ENCODE results near the gene FRY. TPM values are rescaled to one million over a fixed set of nuclear protein-coding genes. Genes with fewer than 3 reads are reported as not detected.

Gene FRY
- total and polyA plus RNA-seq, 8 donors, result 5.6 to 27.9 (median 21.1) TPM

DNA sequence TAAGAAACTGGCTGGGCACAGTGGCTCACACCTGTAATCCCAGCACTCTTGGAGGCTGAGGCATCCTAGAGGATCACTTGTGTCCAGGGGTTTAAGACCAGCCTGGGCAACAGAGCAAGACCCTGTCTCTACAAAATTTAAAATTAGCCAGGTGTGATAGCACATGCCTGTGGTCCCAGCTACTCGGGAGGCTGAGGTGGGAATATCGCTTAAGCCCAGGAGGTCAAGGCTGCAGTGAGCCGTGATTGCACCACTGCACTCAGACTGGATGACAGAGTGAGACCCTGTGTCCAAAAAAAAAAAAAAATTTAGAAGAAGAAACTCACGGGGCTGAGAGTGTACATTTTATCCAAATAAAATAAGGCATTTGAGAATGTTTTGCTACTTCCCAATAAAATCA lies 224.7 kb downstream of the FRY start:
- Histone ChIP-seq H3K27ac (peak overlapping the region in 2 of 4 donors; percentile 72 to 80), H3K4me1 (peaks cover 0 to 33% (median 21%) of the 10 kb centered on the region in 3 donors), H3K36me3 (no peaks in the 10 kb centered on the region), H3K27me3 (no peaks in the 10 kb centered on the region), H3K9me3 (no peaks in the 10 kb centered on the region), H3K4me3 (no peak overlapping the region)
- WGBS, 2 donors, result 58 to 60% methylated on average over 4 of the region's 4 CpGs
- TF ChIP-seq, protein P1, sequence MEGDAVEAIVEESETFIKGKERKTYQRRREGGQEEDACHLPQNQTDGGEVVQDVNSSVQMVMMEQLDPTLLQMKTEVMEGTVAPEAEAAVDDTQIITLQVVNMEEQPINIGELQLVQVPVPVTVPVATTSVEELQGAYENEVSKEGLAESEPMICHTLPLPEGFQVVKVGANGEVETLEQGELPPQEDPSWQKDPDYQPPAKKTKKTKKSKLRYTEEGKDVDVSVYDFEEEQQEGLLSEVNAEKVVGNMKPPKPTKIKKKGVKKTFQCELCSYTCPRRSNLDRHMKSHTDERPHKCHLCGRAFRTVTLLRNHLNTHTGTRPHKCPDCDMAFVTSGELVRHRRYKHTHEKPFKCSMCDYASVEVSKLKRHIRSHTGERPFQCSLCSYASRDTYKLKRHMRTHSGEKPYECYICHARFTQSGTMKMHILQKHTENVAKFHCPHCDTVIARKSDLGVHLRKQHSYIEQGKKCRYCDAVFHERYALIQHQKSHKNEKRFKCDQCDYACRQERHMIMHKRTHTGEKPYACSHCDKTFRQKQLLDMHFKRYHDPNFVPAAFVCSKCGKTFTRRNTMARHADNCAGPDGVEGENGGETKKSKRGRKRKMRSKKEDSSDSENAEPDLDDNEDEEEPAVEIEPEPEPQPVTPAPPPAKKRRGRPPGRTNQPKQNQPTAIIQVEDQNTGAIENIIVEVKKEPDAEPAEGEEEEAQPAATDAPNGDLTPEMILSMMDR (IDR thresholded peaks at IDR 0.05), result no peak
- intact Hi-C loops (cut with DNase I), result no loop called here
- no peak for FAIRE-seq
- DNase-seq, result no peak
- ATAC-seq, result no peak

DNA sequence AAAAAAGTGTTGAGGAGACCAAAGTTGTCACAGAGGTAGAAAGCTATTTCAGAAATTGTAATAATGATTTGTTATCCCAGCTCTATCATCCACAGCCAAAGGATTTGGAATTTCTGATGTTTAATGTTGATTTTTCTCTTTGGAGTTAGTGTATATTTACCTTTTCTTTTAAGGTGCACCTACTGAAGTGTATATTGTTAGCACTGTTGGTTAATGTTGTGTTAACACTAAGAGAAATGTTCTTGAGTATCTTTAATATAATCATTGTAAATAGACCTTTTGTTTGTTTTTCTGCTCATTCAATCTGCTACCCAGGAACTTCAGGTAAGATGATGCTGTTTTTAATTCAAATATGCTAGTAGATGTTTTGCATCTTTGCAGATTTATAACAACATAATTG lies 226.1 kb downstream of the FRY start:
- Histone ChIP-seq H3K9me3 (no peaks in the 10 kb centered on the region), H3K36me3 (no peaks in the 10 kb centered on the region), H3K27ac (no peak overlapping the region), H3K4me1 (peaks cover 0 to 31% (median 21%) of the 10 kb centered on the region in 3 donors), H3K27me3 (no peaks in the 10 kb centered on the region), H3K4me3 (no peak overlapping the region)
- TF ChIP-seq, protein P1 (IDR thresholded peaks at IDR 0.05), result no peak
- ATAC-seq (no peak), DNase-seq (no peak), FAIRE-seq (no peak)
- intact Hi-C loops (cut with DNase I), result no loop called here

DNA sequence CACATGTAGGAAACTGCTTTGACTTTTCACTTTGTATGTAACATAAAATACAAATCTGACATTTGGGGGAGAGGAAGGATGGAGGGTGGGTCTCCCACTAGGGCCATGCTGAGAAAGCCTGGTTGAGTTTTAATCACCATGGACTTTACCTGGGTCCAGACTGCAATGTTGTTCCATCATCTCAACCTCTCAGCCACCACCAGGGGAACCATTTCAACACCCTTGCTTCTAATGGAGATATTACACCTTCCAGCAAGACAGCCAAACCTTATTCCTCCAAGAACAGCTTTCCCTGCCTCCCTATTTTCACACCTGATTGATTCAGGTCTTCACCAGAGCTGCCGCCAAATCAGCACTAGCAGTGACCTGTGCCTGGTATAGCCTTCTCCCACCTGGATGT lies 227.5 kb downstream of the FRY start:
- Histone ChIP-seq H3K9me3 (no peaks in the 10 kb centered on the region), H3K27ac (no peak overlapping the region), H3K4me1 (peaks cover 0 to 22% (median 19%) of the 10 kb centered on the region in 3 donors), H3K4me3 (no peak overlapping the region), H3K27me3 (no peaks in the 10 kb centered on the region), H3K36me3 (peaks cover 0 to 10% (median 0%) of the 10 kb centered on the region in 3 donors)
- FAIRE-seq (no peak), ATAC-seq (no peak), DNase-seq (no peak)
- intact Hi-C loops (cut with DNase I), result no loop called here
- 94 to 100% methylated on average over 1 of the region's 1 CpG for WGBS, 2 donors
- TF ChIP-seq, protein P1 (IDR thresholded peaks at IDR 0.05), result no peak

DNA sequence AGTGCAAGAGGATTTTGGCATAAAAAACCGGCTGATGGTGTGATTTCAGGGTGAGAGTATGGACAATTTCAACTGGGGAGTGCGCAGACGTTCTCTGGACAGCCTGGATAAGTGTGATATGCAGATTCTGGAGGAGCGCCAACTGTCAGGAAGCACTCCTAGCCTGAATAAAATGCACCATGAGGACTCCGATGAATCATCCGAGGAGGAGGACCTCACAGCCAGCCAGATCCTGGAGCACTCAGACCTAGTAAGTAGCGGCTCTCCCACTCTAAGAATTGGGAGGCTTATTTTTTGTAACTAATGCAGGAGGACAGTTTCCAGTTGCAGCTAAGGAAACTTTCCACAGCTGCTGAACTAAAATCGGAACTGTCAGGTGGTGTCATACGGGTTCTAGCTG lies 230.0 kb downstream of the FRY start:
- DNase-seq (peak in 4 of 6 donors; percentile 9 to 49 (median 22)), ATAC-seq (peak in 3 of 4 donors; percentile 58 to 78 (median 72)), FAIRE-seq (peak; percentile 49)
- H3K9me3 ChIP-seq, result no peaks in the 10 kb centered on the region
- no peak overlapping the region for H3K4me3 ChIP-seq
- intact Hi-C loops (cut with DNase I), result no loop called here
- H3K36me3 ChIP-seq, result peaks cover 3 to 17% (median 8%) of the 10 kb centered on the region in 3 donors
- WGBS, 2 donors, result 75 to 80% methylated on average over 9 of the region's 9 CpGs
- H3K27me3 ChIP-seq, result no peaks in the 10 kb centered on the region
- TF ChIP-seq, protein P1 (IDR thresholded peaks at IDR 0.05), result no peak
- peaks cover 0 to 3% (median under 1%) of the 10 kb centered on the region in 3 donors for H3K4me1 ChIP-seq
- no peak overlapping the region for H3K27ac ChIP-seq

DNA sequence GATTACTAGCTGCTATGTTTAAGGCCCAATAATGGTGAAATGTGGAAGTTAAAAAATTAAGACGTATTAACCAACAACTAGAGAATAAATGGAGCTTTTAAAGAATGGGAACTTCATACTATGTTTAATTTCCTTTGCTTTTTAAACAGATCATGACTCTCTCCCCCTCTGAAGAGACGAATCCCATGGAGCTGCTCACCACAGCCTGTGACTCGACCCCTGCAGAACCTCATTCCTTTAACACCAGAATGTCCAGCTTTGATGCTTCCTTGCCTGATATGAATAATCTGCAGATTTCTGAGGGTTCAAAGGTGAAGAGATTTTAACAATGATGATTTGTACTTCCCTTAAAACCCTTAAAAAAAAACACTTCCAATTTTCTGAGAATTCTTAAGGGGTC lies 230.6 kb downstream of the FRY start:
- no peak overlapping the region for H3K27ac ChIP-seq
- intact Hi-C loops (cut with DNase I), result no loop called here
- no peak for DNase-seq
- H3K27me3 ChIP-seq, result no peaks in the 10 kb centered on the region
- TF ChIP-seq, protein P1 (IDR thresholded peaks at IDR 0.05), result no peak
- peaks cover 0 to 3% (median 0%) of the 10 kb centered on the region in 3 donors for H3K4me1 ChIP-seq
- no peak for FAIRE-seq
- H3K36me3 ChIP-seq, result peaks cover 3 to 23% (median 10%) of the 10 kb centered on the region in 3 donors
- no peaks in the 10 kb centered on the region for H3K9me3 ChIP-seq
- ATAC-seq, result no peak
- no peak overlapping the region for H3K4me3 ChIP-seq
- WGBS, 2 donors, result 79 to 80% methylated on average over 3 of the region's 3 CpGs
